Lower lobe of right lung (tissue), 2 donors: ENCODE results near the gene SARDH. TPM values are rescaled to one million over a fixed set of nuclear protein-coding genes. Genes with fewer than 3 reads are reported as not detected.

Source experiments
- ATAC-seq, 2 donors: fragments of 200-7000 bp; cut with Tn5 transposase; one replicate each; pipeline ENCODE4 v1.9.1; 2020 to 2022; ENCODE audit warnings: mild to moderate bottlenecking in 2 of 2, moderate library complexity in 2 of 2
- DNase-seq: peaks from one replicate; pipeline ENCODE4 v3.0.0-alpha.2; 2020
- H3K27ac ChIP-seq: fragments of 200-600 bp; one replicate; pipeline ENCODE4 v1.8.0; 2022
- H3K27me3 ChIP-seq: fragments of 200-600 bp; one replicate; pipeline ENCODE4 v1.8.0; 2022; ENCODE audit warnings: low read depth
- H3K36me3 ChIP-seq: fragments of 200-600 bp; one replicate; pipeline ENCODE4 v1.8.0; 2022; ENCODE audit warnings: mild to moderate bottlenecking
- H3K4me1 ChIP-seq: fragments of 200-600 bp; one replicate; pipeline ENCODE4 v1.8.0; 2022
- H3K4me3 ChIP-seq: fragments of 200-600 bp; one replicate; pipeline ENCODE4 v1.8.0; 2022; ENCODE audit warnings: mild to moderate bottlenecking
- H3K9me3 ChIP-seq: fragments of 200-600 bp; one replicate; pipeline ENCODE4 v1.8.0; 2022
- intact Hi-C: fragments of 100-400 bp; cut with DNase I; formaldehyde crosslinking; loops from one replicate; pipeline ENCODE4 v1.11.0; 2022
- long read RNA-seq: library from polyadenylated mRNA; unstranded; transcript quantifications from one replicate; pipeline ENCODE4 v2.0.0, GENCODE V29; 2021
- total RNA-seq: library from RNA; stranded (reverse); fragmentation: NEBNext Ultra II Directional; extraction: Animal tissue kit (Norgen Biotek cat#: 25700); gene quantifications from one replicate; pipeline ENCODE4 v1.2.1, GENCODE V29; 2021
- TF ChIP-seq, protein P1 (sequence below): fragments of 200-600 bp; IDR thresholded peaks from one replicate; pipeline ENCODE4 v1.8.0; 2022; ENCODE audit warnings: antibody characterized with exemption, mild to moderate bottlenecking
- donor health status: DM: no; HTN: yes; CAD: no; lungs with severe emphysema.

SARDH gene, protein sequence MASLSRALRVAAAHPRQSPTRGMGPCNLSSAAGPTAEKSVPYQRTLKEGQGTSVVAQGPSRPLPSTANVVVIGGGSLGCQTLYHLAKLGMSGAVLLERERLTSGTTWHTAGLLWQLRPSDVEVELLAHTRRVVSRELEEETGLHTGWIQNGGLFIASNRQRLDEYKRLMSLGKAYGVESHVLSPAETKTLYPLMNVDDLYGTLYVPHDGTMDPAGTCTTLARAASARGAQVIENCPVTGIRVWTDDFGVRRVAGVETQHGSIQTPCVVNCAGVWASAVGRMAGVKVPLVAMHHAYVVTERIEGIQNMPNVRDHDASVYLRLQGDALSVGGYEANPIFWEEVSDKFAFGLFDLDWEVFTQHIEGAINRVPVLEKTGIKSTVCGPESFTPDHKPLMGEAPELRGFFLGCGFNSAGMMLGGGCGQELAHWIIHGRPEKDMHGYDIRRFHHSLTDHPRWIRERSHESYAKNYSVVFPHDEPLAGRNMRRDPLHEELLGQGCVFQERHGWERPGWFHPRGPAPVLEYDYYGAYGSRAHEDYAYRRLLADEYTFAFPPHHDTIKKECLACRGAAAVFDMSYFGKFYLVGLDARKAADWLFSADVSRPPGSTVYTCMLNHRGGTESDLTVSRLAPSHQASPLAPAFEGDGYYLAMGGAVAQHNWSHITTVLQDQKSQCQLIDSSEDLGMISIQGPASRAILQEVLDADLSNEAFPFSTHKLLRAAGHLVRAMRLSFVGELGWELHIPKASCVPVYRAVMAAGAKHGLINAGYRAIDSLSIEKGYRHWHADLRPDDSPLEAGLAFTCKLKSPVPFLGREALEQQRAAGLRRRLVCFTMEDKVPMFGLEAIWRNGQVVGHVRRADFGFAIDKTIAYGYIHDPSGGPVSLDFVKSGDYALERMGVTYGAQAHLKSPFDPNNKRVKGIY
- 3.4 TPM for total RNA-seq
- long read RNA-seq, partial matches to known transcripts = 3 of 7 reads
- long read RNA-seq, other reads (novel, unspliced or antisense) = 2 of 7 reads

GRCh38 chr9:133737774-133738639 is at the start of gene SARDH:
TSS of gene SARDH (minus strand) at chr9:133738352. CDS start at chr9:133734173, 4,179 bp downstream.
- H3K36me3 ChIP-seq = no peaks in the 10 kb centered on the region
- no peaks in the 10 kb centered on the region for H3K27me3 ChIP-seq
- H3K4me1 ChIP-seq = peaks cover 13% of the 10 kb centered on the region
- intact Hi-C loops = no loop called here
- H3K4me3 ChIP-seq = peak within 1 kb of the TSS; percentile 53
- H3K27ac ChIP-seq = no peak within 1 kb of the TSS
- TF ChIP-seq, protein P1, sequence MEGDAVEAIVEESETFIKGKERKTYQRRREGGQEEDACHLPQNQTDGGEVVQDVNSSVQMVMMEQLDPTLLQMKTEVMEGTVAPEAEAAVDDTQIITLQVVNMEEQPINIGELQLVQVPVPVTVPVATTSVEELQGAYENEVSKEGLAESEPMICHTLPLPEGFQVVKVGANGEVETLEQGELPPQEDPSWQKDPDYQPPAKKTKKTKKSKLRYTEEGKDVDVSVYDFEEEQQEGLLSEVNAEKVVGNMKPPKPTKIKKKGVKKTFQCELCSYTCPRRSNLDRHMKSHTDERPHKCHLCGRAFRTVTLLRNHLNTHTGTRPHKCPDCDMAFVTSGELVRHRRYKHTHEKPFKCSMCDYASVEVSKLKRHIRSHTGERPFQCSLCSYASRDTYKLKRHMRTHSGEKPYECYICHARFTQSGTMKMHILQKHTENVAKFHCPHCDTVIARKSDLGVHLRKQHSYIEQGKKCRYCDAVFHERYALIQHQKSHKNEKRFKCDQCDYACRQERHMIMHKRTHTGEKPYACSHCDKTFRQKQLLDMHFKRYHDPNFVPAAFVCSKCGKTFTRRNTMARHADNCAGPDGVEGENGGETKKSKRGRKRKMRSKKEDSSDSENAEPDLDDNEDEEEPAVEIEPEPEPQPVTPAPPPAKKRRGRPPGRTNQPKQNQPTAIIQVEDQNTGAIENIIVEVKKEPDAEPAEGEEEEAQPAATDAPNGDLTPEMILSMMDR = no peak
- ATAC-seq = peak; percentile 68 to 76
- no peaks in the 10 kb centered on the region for H3K9me3 ChIP-seq
- DNase-seq = peak; percentile 72

- Histone ChIP-seq H3K4me3 (no peak overlapping the region), H3K9me3 (no peaks in the 10 kb centered on the region), H3K36me3 (peaks cover 35% of the 10 kb centered on the region), H3K4me1 (peaks cover 49% of the 10 kb centered on the region), H3K27ac (no peak overlapping the region), H3K27me3 (no peaks in the 10 kb centered on the region)
- DNase-seq = no peak
- TF ChIP-seq, protein P1 = no peak
- intact Hi-C loops = no loop called here
- ATAC-seq = peak; percentile 41 to 56
Observed at GRCh38 chr9:133787754-133788025, 49.5 kb upstream of the SARDH start.

- peak overlapping the region; percentile 18 for H3K27ac ChIP-seq
- peaks cover 35% of the 10 kb centered on the region for H3K36me3 ChIP-seq
- H3K27me3 ChIP-seq = no peaks in the 10 kb centered on the region
- no peak overlapping the region for H3K4me3 ChIP-seq
- no peaks in the 10 kb centered on the region for H3K9me3 ChIP-seq
- no peak for DNase-seq
- TF ChIP-seq, protein P1 = no peak
- peaks cover 47% of the 10 kb centered on the region for H3K4me1 ChIP-seq
- no peak for ATAC-seq
- intact Hi-C loops = no loop called here
Observed at GRCh38 chr9:133786907-133787753, 49.0 kb upstream of the SARDH start.

DNA sequence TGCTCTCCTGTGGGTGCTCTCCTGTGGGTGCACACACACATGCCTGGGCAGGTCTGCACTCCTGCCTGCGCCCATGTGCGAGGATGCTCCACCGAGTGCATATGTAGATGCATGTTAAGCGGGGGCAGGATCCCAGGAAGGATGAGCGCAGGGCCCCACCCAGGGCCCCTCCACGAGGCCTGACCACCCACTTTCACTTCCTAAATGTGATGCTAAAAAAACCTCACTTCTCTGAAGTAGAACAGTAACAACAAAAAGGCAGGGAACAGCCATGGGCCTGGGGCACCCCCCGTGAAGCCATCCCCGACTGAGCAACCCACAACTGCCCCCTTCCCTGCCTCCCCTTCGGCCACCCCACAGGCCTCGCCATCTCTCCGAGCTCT is 48.2 kb upstream of the SARDH start:
- TF ChIP-seq, protein P1 = no peak
- Histone ChIP-seq H3K4me3 (no peak overlapping the region), H3K9me3 (no peaks in the 10 kb centered on the region), H3K36me3 (peaks cover 33% of the 10 kb centered on the region), H3K4me1 (peaks cover 47% of the 10 kb centered on the region), H3K27ac (no peak overlapping the region), H3K27me3 (no peaks in the 10 kb centered on the region)
- intact Hi-C loops = no loop called here
- peak in 1 of 2 donors; percentile 5 for ATAC-seq
- DNase-seq = no peak
